Measurements from ENCODE around the gene PIM2. TPM values are rescaled to one million over a fixed set of nuclear protein-coding genes. Genes with fewer than 3 reads are reported as not detected.

The PIM2 gene
- total RNA-seq, 1 donor from 2014 or later, result 13.1 TPM

- TF ChIP-seq, protein P1, sequence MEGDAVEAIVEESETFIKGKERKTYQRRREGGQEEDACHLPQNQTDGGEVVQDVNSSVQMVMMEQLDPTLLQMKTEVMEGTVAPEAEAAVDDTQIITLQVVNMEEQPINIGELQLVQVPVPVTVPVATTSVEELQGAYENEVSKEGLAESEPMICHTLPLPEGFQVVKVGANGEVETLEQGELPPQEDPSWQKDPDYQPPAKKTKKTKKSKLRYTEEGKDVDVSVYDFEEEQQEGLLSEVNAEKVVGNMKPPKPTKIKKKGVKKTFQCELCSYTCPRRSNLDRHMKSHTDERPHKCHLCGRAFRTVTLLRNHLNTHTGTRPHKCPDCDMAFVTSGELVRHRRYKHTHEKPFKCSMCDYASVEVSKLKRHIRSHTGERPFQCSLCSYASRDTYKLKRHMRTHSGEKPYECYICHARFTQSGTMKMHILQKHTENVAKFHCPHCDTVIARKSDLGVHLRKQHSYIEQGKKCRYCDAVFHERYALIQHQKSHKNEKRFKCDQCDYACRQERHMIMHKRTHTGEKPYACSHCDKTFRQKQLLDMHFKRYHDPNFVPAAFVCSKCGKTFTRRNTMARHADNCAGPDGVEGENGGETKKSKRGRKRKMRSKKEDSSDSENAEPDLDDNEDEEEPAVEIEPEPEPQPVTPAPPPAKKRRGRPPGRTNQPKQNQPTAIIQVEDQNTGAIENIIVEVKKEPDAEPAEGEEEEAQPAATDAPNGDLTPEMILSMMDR (conservative IDR thresholded peaks at IDR 0.05; ENCODE audit: low read depth, low read length), result no peak
- DNase-seq (ENCODE audit: low read depth), result no peak
- H3K4me3 ChIP-seq (ENCODE audit: low read depth, low read length), result no peak overlapping the region
These were observed 5.0 kb downstream of the PIM2 start for GRCh38 chrX:48913605-48914366.

DNA sequence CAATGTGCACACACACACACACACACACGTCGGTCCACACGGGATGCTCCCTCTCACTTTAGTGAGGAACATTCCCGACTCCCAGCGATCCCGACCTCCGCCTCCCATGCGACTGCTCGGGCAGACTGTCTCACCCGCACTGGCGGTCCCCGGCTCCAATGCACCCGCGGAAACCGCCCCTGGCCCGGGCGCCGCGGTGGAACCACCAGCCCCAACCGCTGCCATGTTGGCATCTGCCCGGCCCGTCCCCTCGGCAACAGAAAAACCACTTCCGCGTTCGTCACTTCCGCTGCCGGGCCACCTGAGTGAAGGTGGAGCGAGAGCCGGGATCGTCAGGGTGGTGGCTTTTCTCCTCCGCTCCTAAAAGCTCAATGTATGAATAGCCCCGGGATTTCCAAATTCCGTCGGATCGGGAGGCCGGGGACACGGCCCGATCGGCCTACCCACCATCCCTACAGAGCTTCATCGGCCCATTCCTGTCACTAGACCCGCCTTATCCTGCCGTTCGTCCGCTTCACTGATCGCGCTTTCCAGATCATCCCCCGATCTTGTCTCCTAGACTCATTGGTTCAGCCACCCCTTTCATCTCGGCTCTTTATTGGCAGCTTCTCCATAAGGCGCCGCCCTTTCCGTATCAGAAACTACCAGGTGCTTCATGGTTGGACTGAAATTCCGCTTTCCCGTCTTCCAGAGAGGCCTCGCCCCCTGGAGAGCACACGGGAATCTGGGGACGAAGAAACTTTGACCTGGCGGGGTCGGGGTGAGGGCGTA lies 7.2 kb downstream of the PIM2 start, which contains the start of gene SLC35A2:
Gene SLC35A2 (minus strand): TSS at position 235 of the 771 bp plus-strand sequence. CDS start 10 bp downstream, at position 225.
- TF ChIP-seq, protein P1 (conservative IDR thresholded peaks at IDR 0.05; ENCODE audit: low read depth, low read length), result no peak
- no peak for DNase-seq (ENCODE audit: low read depth)
- H3K4me3 ChIP-seq (ENCODE audit: low read depth, low read length), result peak within 1 kb of the TSS; percentile 78

GRCh38 chrX:48910926-48911411 lies 7.9 kb downstream of the PIM2 start:
- no peak for DNase-seq (ENCODE audit: low read depth)
- TF ChIP-seq, protein P1 (conservative IDR thresholded peaks at IDR 0.05; ENCODE audit: low read depth, low read length), result no peak
- H3K4me3 ChIP-seq (ENCODE audit: low read depth, low read length), result peak overlapping the region; percentile 78

- TF ChIP-seq, protein P1 (conservative IDR thresholded peaks at IDR 0.05; ENCODE audit: low read depth, low read length), result no peak
- H3K4me3 ChIP-seq (ENCODE audit: low read depth, low read length), result no peak overlapping the region
- DNase-seq (ENCODE audit: low read depth), result no peak
These were observed 9.0 kb downstream of the PIM2 start for GRCh38 chrX:48909703-48910294.

GRCh38 chrX:48908600-48908999 lies 10.2 kb downstream of the PIM2 start:
- no peak for DNase-seq (ENCODE audit: low read depth)
- no peak overlapping the region for H3K4me3 ChIP-seq (ENCODE audit: low read depth, low read length)
- TF ChIP-seq, protein P1 (conservative IDR thresholded peaks at IDR 0.05; ENCODE audit: low read depth, low read length), result no peak

DNA sequence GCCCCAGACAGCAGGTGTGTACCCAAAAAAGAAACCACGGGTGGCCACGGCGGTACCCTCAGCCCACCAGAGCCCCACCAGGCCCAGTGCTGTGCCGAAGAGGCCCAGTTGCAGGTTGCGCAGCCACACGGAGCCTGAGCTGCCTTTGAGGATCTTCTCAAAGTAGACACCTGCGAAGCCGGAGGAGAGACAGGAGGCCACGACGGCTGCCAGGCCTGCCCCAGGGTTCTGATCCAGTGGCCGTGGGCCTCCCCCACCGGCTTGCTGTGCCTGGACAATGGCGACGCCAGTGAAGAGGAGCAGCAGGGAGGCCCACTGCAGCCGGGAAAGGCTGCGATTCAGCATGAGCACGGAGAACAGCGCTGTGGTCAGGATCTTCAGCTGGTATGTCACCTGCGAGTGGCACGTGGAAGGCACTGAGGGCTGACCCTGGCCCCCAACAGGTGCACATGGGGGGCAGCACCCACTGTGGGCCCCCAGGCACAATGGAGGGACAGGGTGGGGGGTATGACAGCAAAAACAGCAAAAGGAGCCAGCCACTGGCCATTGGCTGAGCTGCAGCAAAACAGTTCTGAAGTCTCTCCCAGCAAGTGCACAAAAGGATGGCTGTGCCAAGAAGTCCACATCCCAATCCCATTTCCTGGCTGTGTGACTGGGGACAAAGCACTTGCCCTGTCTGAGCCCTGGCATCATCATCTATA lies 13.6 kb downstream of the PIM2 start:
- H3K4me3 ChIP-seq (ENCODE audit: low read depth, low read length), result no peak overlapping the region
- no peak for DNase-seq (ENCODE audit: low read depth)
- TF ChIP-seq, protein P1 (conservative IDR thresholded peaks at IDR 0.05; ENCODE audit: low read depth, low read length), result no peak
